Suppressor macrophage treated with lipopolysaccharide for 4 hours (primary cell): ENCODE data around the gene TRAPPC12.
"Not testable (repeated sequence)": the region's sequence is repeated elsewhere in the genome, so short reads cannot be mapped to it uniquely, and the experiment has no call there.

Experiments
- DNase-seq: peaks from one replicate; pipeline ENCODE4 v3.0.0-alpha.2; 2020

Gene TRAPPC12

GRCh38 chr2:3369340-3370181 lies 9.9 kb upstream of the TRAPPC12 start:
- DNase-seq: not testable (repeated sequence)

GRCh38 chr2:3376821-3377220 lies 2.7 kb upstream of the TRAPPC12 start:
- DNase-seq: no peak

- DNase-seq: peak; percentile 49
These were observed 2.2 kb upstream of the TRAPPC12 start for GRCh38 chr2:3377279-3377611.

GRCh38 chr2:3377612-3378432 lies 1.7 kb upstream of the TRAPPC12 start, which contains the start of gene EIPR1:
EIPR1 (minus strand) TSS chr2:3377818; CDS start chr2:3377689, 129 bp downstream.
- DNase-seq: peak; percentile 98

- DNase-seq: no peak
These were observed 201 bp upstream of the TRAPPC12 start for GRCh38 chr2:3379339-3379646.

GRCh38 chr2:3386448-3386958 lies 7.0 kb downstream of the TRAPPC12 start:
- DNase-seq: no peak

- no peak for DNase-seq
These were observed 7.5 kb downstream of the TRAPPC12 start for GRCh38 chr2:3387011-3387410.

GRCh38 chr2:3387644-3388411 lies 8.3 kb downstream of the TRAPPC12 start:
- no peak for DNase-seq

GRCh38 chr2:3388412-3388738 lies 8.9 kb downstream of the TRAPPC12 start:
- DNase-seq: no peak

GRCh38 chr2:3389193-3389592 lies 9.7 kb downstream of the TRAPPC12 start:
- DNase-seq: no peak

- DNase-seq: no peak
These were observed 10.5 kb downstream of the TRAPPC12 start for GRCh38 chr2:3390041-3390440.

GRCh38 chr2:3392216-3392615 lies 12.7 kb downstream of the TRAPPC12 start:
- DNase-seq: no peak

- no peak for DNase-seq
These were observed 17.5 kb downstream of the TRAPPC12 start for GRCh38 chr2:3396920-3397559.

- no peak for DNase-seq
These were observed 19.4 kb downstream of the TRAPPC12 start for GRCh38 chr2:3398857-3399256.

GRCh38 chr2:3399381-3399780 lies 19.9 kb downstream of the TRAPPC12 start:
- DNase-seq: no peak

- DNase-seq: no peak
These were observed 20.3 kb downstream of the TRAPPC12 start for GRCh38 chr2:3399829-3400228.

GRCh38 chr2:3403587-3404334 lies 24.3 kb downstream of the TRAPPC12 start:
- DNase-seq: no peak

GRCh38 chr2:3404349-3404894 lies 24.9 kb downstream of the TRAPPC12 start:
- DNase-seq: no peak

- DNase-seq: no peak
These were observed 25.8 kb downstream of the TRAPPC12 start for GRCh38 chr2:3405307-3405706.

- DNase-seq: no peak
These were observed 26.4 kb downstream of the TRAPPC12 start for GRCh38 chr2:3405876-3406275.

GRCh38 chr2:3406501-3406900 lies 27.0 kb downstream of the TRAPPC12 start:
- no peak for DNase-seq

GRCh38 chr2:3408781-3409180 lies 29.3 kb downstream of the TRAPPC12 start:
- DNase-seq: no peak
